Epithelial cell of esophagus (primary cell): ENCODE data around the gene AGAP4.
"Not testable (repeated sequence)": the region's sequence is repeated elsewhere in the genome, so short reads cannot be mapped to it uniquely, and the experiment has no call there.

Experiments used
- DNase-seq: peaks from one replicate; pipeline ENCODE4 v3.0.0; 2010; ENCODE audit warnings: low read depth
- H3K4me3 ChIP-seq: 2 replicates; pipeline ENCODE4 v1.5.1; 2011; ENCODE audit warnings: mild to moderate bottlenecking, low read length, control low read depth
- TF ChIP-seq, protein P1 (sequence below): IDR thresholded peaks from 2 replicates; pipeline ENCODE4 v1.5.1; 2011; ENCODE audit warnings: low read depth, mild to moderate bottlenecking, low read length, control low read depth, inconsistent platforms; ENCODE audit not compliant: insufficient read depth; ENCODE audit errors: missing control alignments

AGAP4 gene

DNA sequence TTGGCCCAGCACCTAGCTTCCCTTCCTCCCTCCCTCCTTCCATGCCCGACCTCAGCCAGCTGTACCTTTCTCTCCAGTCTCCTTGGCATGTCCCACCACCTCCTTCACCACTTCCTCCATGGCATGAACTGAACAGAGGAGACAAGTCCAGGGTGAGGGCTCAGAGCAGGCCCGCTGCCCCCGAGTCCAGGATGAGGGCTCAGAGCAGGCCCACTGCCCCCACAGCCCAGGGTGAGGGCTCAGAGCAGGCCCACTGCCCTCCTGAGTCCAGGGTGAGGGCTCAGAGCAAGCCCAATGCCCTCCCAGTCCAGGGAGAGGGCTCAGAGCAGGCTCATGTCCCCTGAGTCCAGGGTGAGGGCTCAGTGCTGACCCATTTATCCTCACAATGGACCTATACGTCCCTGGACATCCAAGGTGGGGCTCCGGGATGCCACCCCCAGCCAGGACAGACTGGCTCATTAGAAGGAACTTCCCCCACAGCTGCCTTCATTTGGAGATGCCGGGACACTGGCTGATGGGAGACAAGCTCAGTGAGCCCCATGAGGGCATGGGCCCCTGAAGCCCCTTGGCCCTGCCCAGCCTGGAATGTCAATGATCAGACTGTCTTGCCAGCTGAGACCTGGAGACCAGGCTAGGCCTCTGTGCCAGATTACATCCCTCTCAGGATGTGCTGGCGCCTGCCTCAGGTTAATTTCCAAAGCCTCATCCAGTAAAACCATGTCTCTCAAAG lies 30.0 kb downstream of the AGAP4 start:
- DNase-seq: no peak
- TF ChIP-seq, protein P1, sequence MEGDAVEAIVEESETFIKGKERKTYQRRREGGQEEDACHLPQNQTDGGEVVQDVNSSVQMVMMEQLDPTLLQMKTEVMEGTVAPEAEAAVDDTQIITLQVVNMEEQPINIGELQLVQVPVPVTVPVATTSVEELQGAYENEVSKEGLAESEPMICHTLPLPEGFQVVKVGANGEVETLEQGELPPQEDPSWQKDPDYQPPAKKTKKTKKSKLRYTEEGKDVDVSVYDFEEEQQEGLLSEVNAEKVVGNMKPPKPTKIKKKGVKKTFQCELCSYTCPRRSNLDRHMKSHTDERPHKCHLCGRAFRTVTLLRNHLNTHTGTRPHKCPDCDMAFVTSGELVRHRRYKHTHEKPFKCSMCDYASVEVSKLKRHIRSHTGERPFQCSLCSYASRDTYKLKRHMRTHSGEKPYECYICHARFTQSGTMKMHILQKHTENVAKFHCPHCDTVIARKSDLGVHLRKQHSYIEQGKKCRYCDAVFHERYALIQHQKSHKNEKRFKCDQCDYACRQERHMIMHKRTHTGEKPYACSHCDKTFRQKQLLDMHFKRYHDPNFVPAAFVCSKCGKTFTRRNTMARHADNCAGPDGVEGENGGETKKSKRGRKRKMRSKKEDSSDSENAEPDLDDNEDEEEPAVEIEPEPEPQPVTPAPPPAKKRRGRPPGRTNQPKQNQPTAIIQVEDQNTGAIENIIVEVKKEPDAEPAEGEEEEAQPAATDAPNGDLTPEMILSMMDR: no peak
- no peak overlapping the region for H3K4me3 ChIP-seq

DNA sequence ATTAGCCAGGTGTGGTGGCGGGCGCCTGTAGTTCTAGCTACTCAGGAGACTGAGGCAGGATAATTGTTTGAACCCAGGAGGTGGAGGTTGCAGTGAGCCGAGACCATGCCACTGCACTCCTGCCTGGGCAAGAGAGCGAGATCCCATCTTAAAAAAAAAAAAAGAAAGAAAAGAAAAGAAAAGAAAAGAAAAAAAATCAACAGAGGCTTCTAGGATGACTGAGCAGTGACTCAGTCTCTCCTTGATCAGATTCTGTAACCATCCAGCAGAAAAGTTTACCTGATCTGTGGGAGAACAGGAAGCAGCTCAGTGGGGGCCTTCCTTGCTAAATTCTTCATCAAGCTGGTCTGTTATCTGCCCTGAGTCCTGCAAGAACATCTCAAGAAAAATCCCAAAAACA lies 33.2 kb downstream of the AGAP4 start:
- peak; percentile 14 for DNase-seq
- not testable (repeated sequence) for H3K4me3 ChIP-seq

DNA sequence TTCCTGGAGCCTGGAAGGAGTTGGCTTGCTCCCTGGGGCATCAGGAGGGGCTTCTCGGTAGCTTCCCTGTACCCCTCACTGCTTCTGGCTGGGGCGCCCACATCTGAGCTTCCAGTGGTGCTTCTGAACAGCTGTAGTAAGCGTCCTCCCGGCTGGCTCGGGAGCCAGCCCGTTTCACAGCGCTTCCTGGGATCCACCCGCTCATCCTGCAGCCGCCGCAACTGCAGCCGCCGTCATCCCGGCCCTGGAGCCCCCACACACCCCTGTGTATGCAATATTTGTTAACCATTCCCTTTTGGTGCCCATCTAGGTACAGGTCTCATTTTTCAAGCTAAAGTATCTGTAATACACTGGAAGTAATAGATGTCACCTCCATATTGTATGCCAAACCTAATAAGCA lies 34.3 kb downstream of the AGAP4 start:
- not testable (repeated sequence) for H3K4me3 ChIP-seq, DNase-seq

DNA sequence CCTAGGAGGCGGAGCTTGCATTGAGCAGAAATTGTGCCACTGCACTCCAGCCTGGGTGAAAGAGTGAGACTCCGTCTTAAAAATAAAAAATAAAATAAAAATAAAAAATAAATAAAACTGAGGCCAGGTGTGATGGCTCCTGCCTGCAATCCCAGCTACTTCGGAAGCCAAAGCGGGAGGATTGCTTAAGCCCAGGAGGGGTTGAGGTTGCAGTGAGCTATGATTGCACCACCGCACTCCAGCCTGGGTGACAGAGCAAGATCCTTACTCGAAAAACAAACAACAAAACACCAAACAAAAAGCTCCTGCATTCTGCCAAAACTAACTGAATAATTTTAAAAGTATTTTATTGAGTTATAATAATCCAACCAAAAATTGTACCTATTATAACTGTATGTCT lies 36.2 kb downstream of the AGAP4 start:
- no peak for DNase-seq
- TF ChIP-seq, protein P1: no peak

DNA sequence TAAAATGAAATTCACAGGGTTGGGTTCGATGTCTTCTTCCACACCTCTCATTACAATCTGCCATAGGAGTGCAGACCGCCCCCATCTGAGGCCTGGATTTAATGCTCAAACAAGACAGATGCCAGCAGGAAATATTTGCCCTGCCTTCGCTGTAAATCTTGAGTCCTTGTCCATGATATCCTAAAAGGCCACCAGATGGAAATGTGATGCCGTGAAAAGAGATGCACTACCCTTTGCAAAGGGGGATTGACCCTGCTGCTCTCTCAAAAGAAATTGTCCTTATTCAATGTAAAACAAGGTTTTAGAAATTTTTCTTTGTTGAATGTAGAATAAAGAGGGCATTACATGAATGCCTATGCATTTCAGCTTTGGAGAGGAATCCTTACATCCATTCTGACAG lies 37.5 kb downstream of the AGAP4 start:
- no peak for DNase-seq
- TF ChIP-seq, protein P1: no peak
- no peak overlapping the region for H3K4me3 ChIP-seq

More for the DNA sequence above, 36.2 kb downstream of the AGAP4 start:
- H3K4me3 ChIP-seq: no peak overlapping the region

DNA sequence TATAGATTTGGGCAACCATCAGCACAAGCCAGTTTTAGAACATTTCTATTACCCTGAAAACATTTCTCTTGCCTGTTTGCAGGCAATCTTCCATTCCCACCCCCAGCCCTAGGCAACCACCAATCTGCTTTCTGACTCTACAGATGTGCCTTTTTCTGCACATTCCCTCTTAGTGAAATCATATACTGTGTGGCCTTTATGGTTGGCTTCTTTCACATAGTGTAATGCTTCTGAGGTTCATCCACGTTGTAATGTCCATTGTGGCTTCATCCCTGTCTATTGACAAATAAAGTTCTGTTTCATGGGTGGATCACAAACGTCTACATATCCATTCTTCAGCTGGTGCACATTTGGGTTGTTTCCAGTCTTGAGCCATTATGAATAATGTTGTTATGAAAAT lies 42.3 kb downstream of the AGAP4 start:
- H3K4me3 ChIP-seq, DNase-seq: not testable (repeated sequence)

DNA sequence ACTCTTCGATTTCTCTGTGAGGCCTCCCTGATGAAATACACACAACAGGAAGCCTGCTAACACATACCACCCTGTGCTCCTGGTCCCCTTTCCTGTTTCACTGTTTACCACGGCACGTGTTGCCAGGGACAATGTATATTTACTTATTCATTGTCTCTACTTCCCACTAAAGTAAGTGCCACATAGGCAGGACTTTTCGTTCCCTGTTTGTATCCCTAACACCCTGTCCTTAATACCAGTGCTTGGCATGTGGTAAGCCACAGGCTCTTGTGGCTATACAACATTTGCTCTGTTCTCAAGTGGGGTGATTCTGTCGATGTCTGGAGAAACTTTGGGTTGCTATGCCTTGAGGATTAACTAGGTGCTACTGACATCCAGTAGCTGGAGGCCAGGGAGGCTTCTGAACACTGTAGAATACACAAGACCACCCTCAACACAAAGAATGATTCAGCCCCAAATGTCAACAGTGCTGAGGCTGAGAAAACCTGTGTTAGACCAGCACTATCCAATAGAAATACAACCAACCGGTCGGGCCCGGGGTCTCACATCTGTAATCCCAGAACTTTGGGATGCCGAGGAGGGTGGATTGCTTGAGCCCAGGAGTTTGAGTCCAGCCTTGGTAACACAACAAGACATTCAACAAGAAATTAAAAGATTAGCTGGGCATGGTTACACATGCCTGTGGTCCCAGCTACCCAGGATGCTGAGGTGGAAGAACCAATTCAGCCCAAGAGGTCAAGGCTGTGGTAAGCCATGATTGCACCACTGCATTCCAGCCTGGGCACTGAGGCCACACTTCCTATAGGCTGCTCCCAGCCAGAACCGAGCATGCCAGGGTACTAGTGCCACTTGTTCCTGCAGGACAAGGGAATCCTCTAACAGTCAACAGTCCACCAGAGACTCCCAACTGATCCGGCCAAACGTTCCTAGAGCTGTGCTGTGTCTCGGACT lies 44.0 kb downstream of the AGAP4 start:
- not testable (repeated sequence) for H3K4me3 ChIP-seq, DNase-seq

DNA sequence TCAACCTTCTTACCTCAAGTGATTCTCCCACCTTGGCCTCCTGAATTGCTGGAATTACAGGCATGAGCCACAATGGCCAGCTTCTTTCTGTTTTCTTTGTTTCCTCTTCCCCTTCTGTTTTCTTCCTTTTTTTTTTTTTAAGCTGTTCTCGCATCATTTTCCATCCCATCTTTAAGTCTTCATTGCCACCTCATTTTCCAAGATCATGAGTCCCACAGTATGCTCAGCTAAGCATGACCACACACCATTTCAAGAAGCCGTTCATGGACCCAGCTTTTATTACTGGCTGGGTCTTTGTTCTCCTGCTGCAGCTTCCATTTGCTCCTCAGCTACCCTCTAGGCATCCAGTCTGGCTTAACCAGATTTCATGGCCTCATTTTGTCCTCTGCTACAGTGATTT lies 52.5 kb downstream of the AGAP4 start:
- not testable (repeated sequence) for DNase-seq, H3K4me3 ChIP-seq

DNA sequence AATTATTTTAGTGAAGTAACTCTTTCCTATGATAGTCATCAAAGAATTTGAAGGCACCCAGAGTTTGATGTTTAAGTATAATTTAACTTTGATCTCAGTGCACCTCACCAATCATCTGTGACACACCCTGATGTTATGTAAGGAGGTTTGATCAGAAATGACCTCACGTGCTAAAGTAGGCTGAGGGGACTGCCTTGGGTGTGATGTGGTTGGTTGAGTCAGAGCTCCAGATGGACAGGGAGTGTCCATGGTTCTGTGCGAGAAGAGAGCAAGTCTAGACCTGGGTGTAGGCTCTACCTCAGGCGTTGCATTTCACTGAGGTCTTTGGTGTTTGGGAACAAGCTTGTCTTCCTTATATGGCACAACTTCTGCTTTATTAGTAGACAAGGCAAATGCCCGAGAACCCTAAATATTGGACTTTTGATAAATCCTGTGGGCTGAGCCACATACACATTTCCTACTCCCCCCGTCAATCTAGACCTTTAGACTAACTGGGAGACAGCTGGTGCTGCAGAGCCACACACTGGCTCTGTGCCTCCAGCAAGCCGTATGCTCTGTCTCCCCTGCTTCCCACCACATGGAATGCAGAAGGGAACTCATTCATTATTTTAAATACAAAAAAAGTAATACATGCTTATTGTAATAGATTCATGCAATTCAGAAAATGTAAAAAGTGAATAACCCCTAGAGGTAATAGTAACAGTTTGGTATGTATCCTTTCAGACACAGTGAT lies 56.4 kb downstream of the AGAP4 start:
- peak; percentile 83 for DNase-seq
- H3K4me3 ChIP-seq: not testable (repeated sequence)

DNA sequence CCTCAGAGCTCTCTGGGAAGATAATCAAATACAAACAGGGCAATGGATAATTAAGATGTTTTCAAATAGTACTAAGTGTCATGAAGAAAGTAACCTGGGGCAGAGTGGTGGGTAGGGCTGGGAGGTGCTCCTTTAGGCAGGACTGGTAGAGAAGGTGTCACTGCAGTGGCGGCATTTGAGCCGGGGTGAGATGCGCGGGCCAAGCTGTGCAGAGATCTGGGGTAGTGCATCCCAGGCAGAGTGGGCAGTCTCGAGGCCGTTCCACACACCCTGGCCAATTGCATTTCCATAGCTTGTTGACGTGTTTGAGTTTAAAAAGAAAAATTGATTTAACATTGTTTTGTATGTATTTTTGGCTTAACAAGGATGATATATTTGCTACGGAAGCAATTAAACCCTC lies 57.3 kb downstream of the AGAP4 start:
- DNase-seq, H3K4me3 ChIP-seq: not testable (repeated sequence)

DNA sequence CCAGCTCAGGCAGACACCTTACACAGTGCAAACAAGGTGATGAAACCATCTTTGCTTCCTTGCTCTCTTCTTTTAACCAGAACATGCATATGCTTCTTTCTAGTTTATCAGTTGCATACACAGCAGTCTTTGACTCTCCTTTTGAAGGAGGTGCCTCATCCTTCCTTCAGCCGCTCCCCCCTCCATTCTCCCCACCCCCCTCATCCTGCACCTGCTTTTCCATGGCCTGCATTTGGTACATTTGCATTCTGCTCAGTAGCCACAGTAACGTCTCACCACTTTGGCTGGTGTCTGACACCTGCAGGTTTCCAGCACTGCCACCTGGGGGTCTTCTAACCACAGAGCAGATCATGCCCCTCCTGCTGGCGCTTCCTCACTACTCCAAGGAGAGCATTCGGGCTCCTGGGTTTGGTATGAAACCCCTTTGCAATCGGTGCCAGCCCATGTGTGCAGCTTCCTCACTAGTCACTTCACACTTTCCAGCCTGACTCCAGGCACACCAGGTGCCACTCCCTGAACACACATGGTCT lies 60.0 kb downstream of the AGAP4 start:
- DNase-seq, H3K4me3 ChIP-seq: not testable (repeated sequence)

DNA sequence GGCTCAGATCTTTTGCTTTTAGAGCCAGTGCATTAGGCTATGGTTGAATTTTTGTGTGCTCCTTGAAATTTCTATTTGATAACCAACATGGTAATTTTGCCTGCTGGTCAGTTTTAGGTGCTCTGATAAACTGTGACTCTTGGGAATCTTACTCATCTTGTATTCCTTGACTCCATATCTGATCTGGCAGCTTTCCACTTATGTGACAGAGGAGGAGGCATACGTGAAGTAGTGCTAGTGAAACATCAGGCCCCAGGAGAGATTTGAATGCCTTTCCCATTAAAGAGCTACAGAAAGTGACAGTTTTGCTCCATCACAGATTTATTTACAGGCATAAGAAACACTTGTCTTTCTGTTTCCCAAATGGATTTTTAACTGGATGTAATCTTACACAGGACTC lies 61.1 kb downstream of the AGAP4 start:
- not testable (repeated sequence) for DNase-seq

More for the DNA sequence above, 61.1 kb downstream of the AGAP4 start:
- not testable (repeated sequence) for H3K4me3 ChIP-seq
